HFF-Myc (cell line): ENCODE results near the gene MS4A2.
"Not testable (repeated sequence)": the region's sequence is repeated elsewhere in the genome, so short reads cannot be mapped to it uniquely, and the experiment has no call there.

Experiments used
- DNase-seq: peaks from one replicate; pipeline ENCODE4 v3.0.0-alpha.2; 2011; ENCODE audit warnings: low read depth; ENCODE audit errors: extremely low read depth
- H3K4me3 ChIP-seq: replicated peaks from 2 replicates; pipeline ENCODE4 v1.5.1; 2011; ENCODE audit warnings: low read depth, mild to moderate bottlenecking, control low read depth, low read length
- CTCF ChIP-seq: IDR thresholded peaks from 2 replicates; pipeline ENCODE4 v1.5.1; 2012; ENCODE audit warnings: mild to moderate bottlenecking, low read depth, low read length, control low read depth; ENCODE audit errors: missing control alignments

Gene MS4A2

GRCh38 chr11:60098508-60098907 is 10.0 kb downstream of the MS4A2 start:
- no peak overlapping the region for H3K4me3 ChIP-seq
- DNase-seq: no peak
- no peak for TF ChIP-seq CTCF

- no peak for DNase-seq
- no peak for TF ChIP-seq CTCF
- H3K4me3 ChIP-seq: no peak overlapping the region
Measured at GRCh38 chr11:60100516-60100915, 12.1 kb downstream of the MS4A2 start.

GRCh38 chr11:60101368-60101767 is 12.9 kb downstream of the MS4A2 start:
- not testable (repeated sequence) for DNase-seq

GRCh38 chr11:60104471-60105115 is 16.1 kb downstream of the MS4A2 start:
- not testable (repeated sequence) for H3K4me3 ChIP-seq, DNase-seq

More at GRCh38 chr11:60101368-60101767, 12.9 kb downstream of the MS4A2 start:
- not testable (repeated sequence) for H3K4me3 ChIP-seq

GRCh38 chr11:60108631-60109030 is 20.2 kb downstream of the MS4A2 start:
- DNase-seq, H3K4me3 ChIP-seq: not testable (repeated sequence)

- TF ChIP-seq CTCF: no peak
- H3K4me3 ChIP-seq: no peak overlapping the region
- DNase-seq: no peak
Measured at GRCh38 chr11:60111793-60112192, 23.3 kb downstream of the MS4A2 start.

GRCh38 chr11:60116996-60117790 is 28.7 kb downstream of the MS4A2 start:
- no peak overlapping the region for H3K4me3 ChIP-seq
- TF ChIP-seq CTCF: no peak
- DNase-seq: no peak

GRCh38 chr11:60118338-60118737 is 29.9 kb downstream of the MS4A2 start:
- TF ChIP-seq CTCF: no peak
- no peak for DNase-seq
- no peak overlapping the region for H3K4me3 ChIP-seq
